Measurements from ENCODE around the gene EFNA1. TPM values are rescaled to one million over a fixed set of nuclear protein-coding genes. Genes with fewer than 3 reads are reported as not detected.

Gene EFNA1
- polyA plus RNA-seq, 2 of the 4 experiments (the other 2 are of a cell fraction) = 25.1 to 38.9 TPM

DNA sequence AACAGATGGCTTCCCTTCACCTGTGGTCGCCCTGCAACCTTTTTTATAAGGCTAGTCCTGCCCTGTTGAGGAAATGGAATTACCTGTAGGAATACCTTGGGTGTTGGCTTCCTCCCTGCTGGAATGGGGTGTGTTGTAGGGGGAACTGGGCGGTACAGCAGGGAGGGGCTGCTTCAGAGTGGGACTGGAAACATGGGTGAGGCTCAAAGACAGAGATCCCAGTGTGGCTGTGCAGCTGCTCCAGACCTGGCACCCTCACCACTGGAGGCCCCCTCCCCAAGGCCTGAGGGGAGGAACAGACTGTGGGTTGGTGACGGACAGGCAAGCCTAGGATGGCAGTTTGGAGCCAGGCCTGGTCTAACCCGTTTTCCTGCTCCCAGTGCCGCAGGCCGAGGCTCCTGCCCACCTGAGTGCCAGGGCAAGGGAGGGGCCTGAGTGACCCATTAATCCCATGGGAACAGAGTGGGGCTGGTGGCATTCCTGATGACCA is 44.6 kb upstream of the EFNA1 start:
- H3K27ac ChIP-seq = no peak overlapping the region
- DNase-seq (ENCODE audit: low read depth in 1 of 2, low spot score in 1 of 2) = no peak
- TF ChIP-seq HOXA7 (CRISPR knock-in tag; IDR thresholded peaks at IDR 0.05) = no peak
- peak overlapping the region; percentile 99; the same call in 2 of the 3 replicates for H3K4me2 ChIP-seq
- peaks cover 61% of the 10 kb centered on the region for H3K4me1 ChIP-seq
- CTCF ChIA-PET = interaction anchor here (0.5 to 5.5 kb wide), 6 partner anchors 19 to 936 kb away, joined by 3 to 350 read pairs (median 20); partner anchors contain the start of genes ADAM15, EFNA1 and EFNA4
- no peak for ATAC-seq
- 49% methylated on average over 5 of the region's 6 CpGs for WGBS (ENCODE audit: missing lambda C conversion rate)
- no peaks in the 10 kb centered on the region for H3K9me3 ChIP-seq
- POLR2A ChIA-PET = no interaction called here
- no peak for FAIRE-seq
- no peak overlapping the region for H3K4me3 ChIP-seq

DNA sequence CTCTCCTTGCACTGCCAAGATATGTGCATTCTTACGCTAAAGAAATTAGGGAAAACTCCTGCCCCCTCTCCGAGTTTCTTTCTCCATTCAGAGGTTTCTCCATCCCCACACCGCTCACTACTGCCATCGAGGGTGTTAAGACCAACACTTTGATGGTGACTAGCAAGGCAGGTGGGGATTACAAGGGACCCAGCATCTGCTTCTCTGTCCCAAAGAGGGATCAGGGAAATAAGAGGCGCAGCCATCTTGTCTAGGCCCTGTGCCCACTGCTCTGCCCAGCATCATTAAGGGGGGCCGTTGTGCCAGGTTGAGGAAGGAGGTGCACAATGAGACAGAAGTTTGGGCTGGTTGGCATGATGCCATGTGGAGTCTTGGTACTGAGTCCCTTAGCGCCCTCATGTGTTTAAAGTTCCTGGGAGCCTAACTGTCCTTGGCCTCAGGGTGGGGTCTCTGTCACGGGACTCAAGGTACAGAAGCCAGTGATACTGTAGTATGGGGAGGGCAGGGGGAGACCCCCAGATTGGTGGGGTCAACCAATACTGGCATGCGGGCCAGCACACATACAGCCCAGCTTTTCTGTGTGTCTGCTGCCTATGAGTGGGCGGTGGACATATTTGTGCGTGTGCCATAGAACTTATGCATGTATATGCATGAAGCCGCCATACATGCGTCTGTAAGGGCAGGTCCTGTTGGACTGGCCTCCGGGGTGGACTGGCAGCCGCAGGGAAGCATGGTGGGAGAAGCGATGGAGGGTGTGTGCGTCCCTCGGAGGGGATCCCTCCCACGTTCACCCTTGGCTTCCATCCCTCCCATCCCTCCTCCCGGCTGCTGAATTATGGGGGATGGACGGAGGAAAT is 43.6 kb upstream of the EFNA1 start:
- peaks cover 55% of the 10 kb centered on the region for H3K4me1 ChIP-seq
- 21% methylated on average over 17 of the region's 21 CpGs for WGBS (ENCODE audit: missing lambda C conversion rate)
- peak overlapping the region; percentile 32 to 88; a peak in 4 of 6 replicates for H3K27ac ChIP-seq
- TF ChIP-seq RAD21 (conservative IDR thresholded peaks at IDR 0.05 in 1 of 2, IDR thresholded peaks at IDR 0.05 in 1 of 2) (peak in 1 of 2 experiments; percentile 54; a peak in 2 of 5 replicates), SMC3 (IDR thresholded peaks at IDR 0.05) (peak; percentile 18; the same call in 1 of the 3 replicates), RFX5 (IDR thresholded peaks at IDR 0.05) (no peak), FOXS1 (CRISPR knock-in tag; IDR thresholded peaks at IDR 0.05) (no peak), FOSB (CRISPR knock-in tag; IDR thresholded peaks at IDR 0.05) (no peak)
- DNase-seq (ENCODE audit: low read depth in 1 of 2, low spot score in 1 of 2) (peak in 1 of 2 experiments; percentile 74), ATAC-seq (peak; percentile 5 to 10; a peak in 5 of 6 replicates), FAIRE-seq (no peak)
- peak overlapping the region; percentile 59 for H3K4me3 ChIP-seq
- CTCF ChIA-PET = interaction anchor here (0.7 to 5.5 kb wide), 32 partner anchors 11 to 550 kb away, joined by 3 to 350 read pairs (median 6); partner anchors contain the start of genes ADAM15, DCST1, DCST2 and EFNA1
- peak overlapping the region; percentile 100 for H3K4me2 ChIP-seq
- POLR2A ChIA-PET = interaction anchor here (0.6 to 1.8 kb wide), 8 partner anchors 13 to 110 kb away, joined by 3 to 7 read pairs (median 4); partner anchors contain the start of genes EFNA4, KRTCAP2 and ZBTB7B
- no peaks in the 10 kb centered on the region for H3K9me3 ChIP-seq

DNA sequence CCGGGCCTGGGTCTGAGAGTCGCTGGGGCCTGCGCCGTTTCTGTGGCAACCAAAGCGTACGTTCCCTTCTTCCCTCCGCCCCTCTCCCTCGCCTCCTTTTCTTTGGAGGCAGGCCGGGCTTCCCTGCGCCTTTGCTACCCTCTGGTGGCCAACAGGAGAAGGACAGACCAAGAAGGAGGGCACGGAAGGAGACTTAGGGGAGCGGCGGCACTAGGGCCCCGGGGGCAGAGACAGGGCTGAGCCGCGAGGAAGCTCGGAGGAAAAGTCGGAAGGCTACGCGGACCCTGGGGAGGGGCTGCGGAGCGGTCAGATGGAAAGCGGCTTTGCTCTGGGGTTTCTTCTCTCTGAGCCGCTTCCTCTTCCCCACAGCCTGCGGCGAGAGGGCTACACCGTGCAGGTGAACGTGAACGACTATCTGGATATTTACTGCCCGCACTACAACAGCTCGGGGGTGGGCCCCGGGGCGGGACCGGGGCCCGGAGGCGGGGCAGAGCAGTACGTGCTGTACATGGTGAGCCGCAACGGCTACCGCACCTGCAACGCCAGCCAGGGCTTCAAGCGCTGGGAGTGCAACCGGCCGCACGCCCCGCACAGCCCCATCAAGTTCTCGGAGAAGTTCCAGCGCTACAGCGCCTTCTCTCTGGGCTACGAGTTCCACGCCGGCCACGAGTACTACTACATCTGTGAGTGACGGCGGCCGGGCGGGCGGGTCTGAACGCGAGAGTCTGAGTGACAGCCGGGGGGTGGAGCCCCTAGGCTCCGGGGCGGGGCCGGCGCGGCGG is 42.8 kb upstream of the EFNA1 start:
- H3K9me3 ChIP-seq = no peaks in the 10 kb centered on the region
- FAIRE-seq = peak; percentile 77
- peak overlapping the region; percentile 59 for H3K4me3 ChIP-seq
- 1% methylated on average over 29 of the region's 67 CpGs for WGBS (ENCODE audit: missing lambda C conversion rate)
- peaks cover 47% of the 10 kb centered on the region for H3K4me1 ChIP-seq
- DNase-seq (ENCODE audit: low read depth in 1 of 2, low spot score in 1 of 2) = peak; percentile 95
- ATAC-seq = peak; percentile 77 to 85
- peak overlapping the region; percentile 100 for H3K4me2 ChIP-seq
- H3K27ac ChIP-seq = peak overlapping the region; percentile 74 to 88
- ChIA-PET CTCF (interaction anchor here (0.6 to 5.5 kb wide), 63 partner anchors 11 to 1497 kb away, joined by 3 to 350 read pairs (median 5); partner anchors contain the start of genes ADAM15, DCST1, DCST2 and EFNA1), POLR2A (interaction anchor here (0.6 to 1.8 kb wide), 12 partner anchors 14 to 377 kb away, joined by 3 to 7 read pairs (median 3); partner anchors contain the start of genes ADAM15, EFNA4, KRTCAP2 and SHC1)
- TF ChIP-seq HDAC2 (IDR thresholded peaks at IDR 0.05) (no peak), HEYL (CRISPR knock-in tag; IDR thresholded peaks at IDR 0.05) (no peak), HOXB5 (CRISPR knock-in tag; IDR thresholded peaks at IDR 0.05) (0 out of 2 replicates have a peak, but pooled peaks have one; percentile 15), JUNB (IDR thresholded peaks at IDR 0.05) (no peak), RAD21 (conservative IDR thresholded peaks at IDR 0.05 in 1 of 2, IDR thresholded peaks at IDR 0.05 in 1 of 2) (peak; percentile 95 to 98), POLR2A (IDR thresholded peaks at IDR 0.05; ENCODE audit: low read length) (peak; percentile 11; the same call in 1 of the 2 replicates), HOXB13 (CRISPR knock-in tag; IDR thresholded peaks at IDR 0.05; ENCODE audit: low read depth) (no peak), TP53 (CRISPR knock-in tag; IDR thresholded peaks at IDR 0.05) (no peak), MAZ (IDR thresholded peaks at IDR 0.05; ENCODE audit: borderline replicate concordance, low read depth, low read length) (peak; percentile 24; the same call in 1 of the 2 replicates), FOSB (CRISPR knock-in tag; IDR thresholded peaks at IDR 0.05) (no peak), CHD2 (IDR thresholded peaks at IDR 0.05; ENCODE audit: low read length, partially characterized antibody) (no peak), ZNF302 (CRISPR knock-in tag; IDR thresholded peaks at IDR 0.05) (no peak), SMC3 (IDR thresholded peaks at IDR 0.05) (peak; percentile 88), JUN (IDR thresholded peaks at IDR 0.05) (no peak; a peak in 1 of 5 replicates)
- TF ChIP-seq, protein P1, sequence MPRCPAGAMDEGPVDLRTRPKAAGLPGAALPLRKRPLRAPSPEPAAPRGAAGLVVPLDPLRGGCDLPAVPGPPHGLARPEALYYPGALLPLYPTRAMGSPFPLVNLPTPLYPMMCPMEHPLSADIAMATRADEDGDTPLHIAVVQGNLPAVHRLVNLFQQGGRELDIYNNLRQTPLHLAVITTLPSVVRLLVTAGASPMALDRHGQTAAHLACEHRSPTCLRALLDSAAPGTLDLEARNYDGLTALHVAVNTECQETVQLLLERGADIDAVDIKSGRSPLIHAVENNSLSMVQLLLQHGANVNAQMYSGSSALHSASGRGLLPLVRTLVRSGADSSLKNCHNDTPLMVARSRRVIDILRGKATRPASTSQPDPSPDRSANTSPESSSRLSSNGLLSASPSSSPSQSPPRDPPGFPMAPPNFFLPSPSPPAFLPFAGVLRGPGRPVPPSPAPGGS (IDR thresholded peaks at IDR 0.05) = no peak
- TF ChIP-seq, protein P2, sequence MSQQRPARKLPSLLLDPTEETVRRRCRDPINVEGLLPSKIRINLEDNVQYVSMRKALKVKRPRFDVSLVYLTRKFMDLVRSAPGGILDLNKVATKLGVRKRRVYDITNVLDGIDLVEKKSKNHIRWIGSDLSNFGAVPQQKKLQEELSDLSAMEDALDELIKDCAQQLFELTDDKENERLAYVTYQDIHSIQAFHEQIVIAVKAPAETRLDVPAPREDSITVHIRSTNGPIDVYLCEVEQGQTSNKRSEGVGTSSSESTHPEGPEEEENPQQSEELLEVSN (IDR thresholded peaks at IDR 0.05; ENCODE audit: borderline replicate concordance, low read depth) = no peak
- TF ChIP-seq, protein P3, sequence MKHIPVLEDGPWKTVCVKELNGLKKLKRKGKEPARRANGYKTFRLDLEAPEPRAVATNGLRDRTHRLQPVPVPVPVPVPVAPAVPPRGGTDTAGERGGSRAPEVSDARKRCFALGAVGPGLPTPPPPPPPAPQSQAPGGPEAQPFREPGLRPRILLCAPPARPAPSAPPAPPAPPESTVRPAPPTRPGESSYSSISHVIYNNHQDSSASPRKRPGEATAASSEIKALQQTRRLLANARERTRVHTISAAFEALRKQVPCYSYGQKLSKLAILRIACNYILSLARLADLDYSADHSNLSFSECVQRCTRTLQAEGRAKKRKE (CRISPR knock-in tag; IDR thresholded peaks at IDR 0.05; ENCODE audit: low read depth) = no peak
- TF ChIP-seq, protein P4, sequence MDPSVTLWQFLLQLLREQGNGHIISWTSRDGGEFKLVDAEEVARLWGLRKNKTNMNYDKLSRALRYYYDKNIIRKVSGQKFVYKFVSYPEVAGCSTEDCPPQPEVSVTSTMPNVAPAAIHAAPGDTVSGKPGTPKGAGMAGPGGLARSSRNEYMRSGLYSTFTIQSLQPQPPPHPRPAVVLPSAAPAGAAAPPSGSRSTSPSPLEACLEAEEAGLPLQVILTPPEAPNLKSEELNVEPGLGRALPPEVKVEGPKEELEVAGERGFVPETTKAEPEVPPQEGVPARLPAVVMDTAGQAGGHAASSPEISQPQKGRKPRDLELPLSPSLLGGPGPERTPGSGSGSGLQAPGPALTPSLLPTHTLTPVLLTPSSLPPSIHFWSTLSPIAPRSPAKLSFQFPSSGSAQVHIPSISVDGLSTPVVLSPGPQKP (IDR thresholded peaks at IDR 0.05; ENCODE audit: low read depth, low read length) = no peak
- TF ChIP-seq, protein P5, sequence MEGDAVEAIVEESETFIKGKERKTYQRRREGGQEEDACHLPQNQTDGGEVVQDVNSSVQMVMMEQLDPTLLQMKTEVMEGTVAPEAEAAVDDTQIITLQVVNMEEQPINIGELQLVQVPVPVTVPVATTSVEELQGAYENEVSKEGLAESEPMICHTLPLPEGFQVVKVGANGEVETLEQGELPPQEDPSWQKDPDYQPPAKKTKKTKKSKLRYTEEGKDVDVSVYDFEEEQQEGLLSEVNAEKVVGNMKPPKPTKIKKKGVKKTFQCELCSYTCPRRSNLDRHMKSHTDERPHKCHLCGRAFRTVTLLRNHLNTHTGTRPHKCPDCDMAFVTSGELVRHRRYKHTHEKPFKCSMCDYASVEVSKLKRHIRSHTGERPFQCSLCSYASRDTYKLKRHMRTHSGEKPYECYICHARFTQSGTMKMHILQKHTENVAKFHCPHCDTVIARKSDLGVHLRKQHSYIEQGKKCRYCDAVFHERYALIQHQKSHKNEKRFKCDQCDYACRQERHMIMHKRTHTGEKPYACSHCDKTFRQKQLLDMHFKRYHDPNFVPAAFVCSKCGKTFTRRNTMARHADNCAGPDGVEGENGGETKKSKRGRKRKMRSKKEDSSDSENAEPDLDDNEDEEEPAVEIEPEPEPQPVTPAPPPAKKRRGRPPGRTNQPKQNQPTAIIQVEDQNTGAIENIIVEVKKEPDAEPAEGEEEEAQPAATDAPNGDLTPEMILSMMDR (IDR thresholded peaks at IDR 0.05) = peak; percentile 82

All from A549 (cell line).